ENCODE measurements around the gene LTO1. TPM values are rescaled to one million over a fixed set of nuclear protein-coding genes. Genes with fewer than 3 reads are reported as not detected.

LTO1 gene
- total RNA-seq, 1 donor from 2014 or later, result 15.9 TPM

DNA sequence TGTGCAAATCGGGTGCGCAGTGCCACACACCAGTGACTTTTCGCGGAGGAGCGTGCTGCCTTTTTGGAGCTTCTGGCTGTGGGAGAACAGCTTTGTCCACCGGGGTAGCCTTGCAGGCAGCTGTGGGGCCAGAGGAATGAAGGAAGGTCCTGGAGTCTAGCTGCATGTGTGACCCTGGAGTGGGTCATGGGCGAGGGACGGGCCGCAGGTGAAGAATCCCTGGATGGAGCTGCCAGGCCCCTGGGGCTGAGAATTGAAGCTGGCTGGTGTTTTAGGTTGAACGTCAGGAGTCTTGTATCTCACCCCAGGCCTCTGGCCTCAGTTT, 25.6 kb downstream of the LTO1 start:
- DNase-seq (ENCODE audit: low read depth), result no peak
- no peak overlapping the region for H3K4me3 ChIP-seq (ENCODE audit: low read depth, low read length)
- TF ChIP-seq, protein P1, sequence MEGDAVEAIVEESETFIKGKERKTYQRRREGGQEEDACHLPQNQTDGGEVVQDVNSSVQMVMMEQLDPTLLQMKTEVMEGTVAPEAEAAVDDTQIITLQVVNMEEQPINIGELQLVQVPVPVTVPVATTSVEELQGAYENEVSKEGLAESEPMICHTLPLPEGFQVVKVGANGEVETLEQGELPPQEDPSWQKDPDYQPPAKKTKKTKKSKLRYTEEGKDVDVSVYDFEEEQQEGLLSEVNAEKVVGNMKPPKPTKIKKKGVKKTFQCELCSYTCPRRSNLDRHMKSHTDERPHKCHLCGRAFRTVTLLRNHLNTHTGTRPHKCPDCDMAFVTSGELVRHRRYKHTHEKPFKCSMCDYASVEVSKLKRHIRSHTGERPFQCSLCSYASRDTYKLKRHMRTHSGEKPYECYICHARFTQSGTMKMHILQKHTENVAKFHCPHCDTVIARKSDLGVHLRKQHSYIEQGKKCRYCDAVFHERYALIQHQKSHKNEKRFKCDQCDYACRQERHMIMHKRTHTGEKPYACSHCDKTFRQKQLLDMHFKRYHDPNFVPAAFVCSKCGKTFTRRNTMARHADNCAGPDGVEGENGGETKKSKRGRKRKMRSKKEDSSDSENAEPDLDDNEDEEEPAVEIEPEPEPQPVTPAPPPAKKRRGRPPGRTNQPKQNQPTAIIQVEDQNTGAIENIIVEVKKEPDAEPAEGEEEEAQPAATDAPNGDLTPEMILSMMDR (conservative IDR thresholded peaks at IDR 0.05; ENCODE audit: low read depth, low read length), result no peak

DNA sequence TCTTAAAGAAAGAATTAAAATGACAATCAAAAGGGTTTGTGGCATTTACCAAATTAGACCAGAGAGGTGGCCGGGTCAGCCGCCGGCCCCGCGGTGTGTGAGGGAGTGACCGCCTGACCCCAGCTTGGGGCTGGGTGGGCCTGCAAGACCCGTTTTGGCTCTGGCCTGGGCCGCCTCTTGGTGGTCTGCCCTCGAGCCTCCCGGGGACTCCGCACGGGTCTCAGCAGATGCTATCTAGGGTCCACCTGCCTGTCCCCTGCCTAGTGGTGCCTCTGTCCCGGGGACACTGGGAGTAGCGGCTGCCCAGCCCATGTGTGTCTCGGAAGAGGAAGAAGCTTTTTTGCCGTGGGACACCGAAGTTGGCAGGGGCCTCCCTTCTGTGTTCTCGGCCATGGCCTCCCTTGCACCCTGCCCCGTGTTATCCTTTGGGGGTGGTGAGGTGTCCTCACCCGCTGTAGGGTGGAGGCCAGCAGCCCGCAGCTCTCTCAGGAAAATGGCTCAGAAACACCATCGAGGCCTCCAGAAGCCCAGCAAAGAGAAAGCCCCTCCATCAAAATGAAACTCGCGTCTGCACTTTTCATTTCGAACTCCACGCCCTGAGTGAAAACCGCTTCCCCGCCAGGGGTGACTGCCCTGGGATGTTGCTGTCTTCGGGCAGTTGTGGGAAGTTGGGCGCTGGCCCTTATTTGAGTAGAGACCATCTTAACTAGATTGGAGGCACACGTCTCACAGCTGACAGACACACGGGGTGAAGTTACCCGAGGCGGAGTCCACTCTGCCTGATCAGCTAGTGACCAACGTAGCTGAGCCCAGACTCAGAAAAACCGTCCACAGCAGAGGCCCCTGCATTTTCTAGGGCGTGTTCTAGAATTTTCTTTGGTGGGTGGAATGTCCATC, 26.2 kb downstream of the LTO1 start:
- H3K4me3 ChIP-seq (ENCODE audit: low read depth, low read length), result no peak overlapping the region
- TF ChIP-seq, protein P1 (conservative IDR thresholded peaks at IDR 0.05; ENCODE audit: low read depth, low read length), result no peak
- DNase-seq (ENCODE audit: low read depth), result no peak

DNA sequence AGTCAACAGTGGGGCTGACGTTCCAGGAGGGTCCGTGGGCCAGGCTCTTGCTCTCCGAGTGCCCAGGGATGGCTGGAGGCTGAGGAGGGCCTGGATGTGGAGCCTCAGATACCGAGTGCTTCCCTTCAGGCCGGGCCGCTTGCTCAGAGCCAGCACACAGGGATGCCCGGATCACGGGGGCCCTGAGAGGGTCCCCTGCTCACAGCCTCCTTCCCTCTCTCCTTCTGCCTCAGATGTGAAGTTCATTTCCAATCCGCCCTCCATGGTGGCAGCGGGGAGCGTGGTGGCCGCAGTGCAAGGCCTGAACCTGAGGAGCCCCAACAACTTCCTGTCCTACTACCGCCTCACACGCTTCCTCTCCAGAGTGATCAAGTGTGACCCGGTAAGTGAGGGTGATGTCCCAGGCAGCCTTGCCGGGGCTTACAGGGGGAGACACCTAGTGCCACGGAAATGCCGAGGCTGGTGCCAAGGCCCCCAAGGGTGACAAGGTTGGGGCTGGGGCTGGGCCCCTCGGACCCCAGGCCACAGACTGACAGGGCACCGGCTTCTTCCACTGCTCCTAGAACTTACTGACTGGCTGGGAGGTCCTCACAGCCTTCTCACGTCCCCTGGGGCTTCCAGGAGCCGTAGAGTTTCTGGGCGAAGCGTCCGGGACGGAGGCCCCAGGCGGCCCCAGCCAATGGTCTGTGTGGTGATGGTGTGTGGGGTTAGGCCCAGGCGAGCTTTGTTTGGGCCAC, 27.2 kb downstream of the LTO1 start:
- no peak overlapping the region for H3K4me3 ChIP-seq (ENCODE audit: low read depth, low read length)
- no peak for DNase-seq (ENCODE audit: low read depth)
- TF ChIP-seq, protein P1 (conservative IDR thresholded peaks at IDR 0.05; ENCODE audit: low read depth, low read length), result no peak

DNA sequence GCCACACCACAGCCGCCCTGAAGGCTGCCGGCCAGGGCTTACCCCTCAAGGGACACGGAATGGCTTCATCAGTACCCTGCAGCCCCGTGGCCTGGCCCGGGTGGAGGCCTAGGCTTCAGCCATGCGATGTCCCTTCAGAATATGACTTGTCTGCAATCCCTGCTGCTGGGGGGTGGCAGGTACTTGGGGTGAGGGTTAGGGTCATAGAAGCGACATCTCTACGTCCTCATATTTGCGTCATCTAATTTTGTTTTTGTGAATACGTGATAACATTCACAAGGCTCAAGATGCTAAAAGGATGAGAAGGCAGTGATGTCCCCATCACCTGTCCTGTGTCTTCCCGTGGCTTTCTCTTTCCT, 27.8 kb downstream of the LTO1 start:
- TF ChIP-seq, protein P1 (conservative IDR thresholded peaks at IDR 0.05; ENCODE audit: low read depth, low read length), result no peak
- no peak for DNase-seq (ENCODE audit: low read depth)
- no peak overlapping the region for H3K4me3 ChIP-seq (ENCODE audit: low read depth, low read length)

DNA sequence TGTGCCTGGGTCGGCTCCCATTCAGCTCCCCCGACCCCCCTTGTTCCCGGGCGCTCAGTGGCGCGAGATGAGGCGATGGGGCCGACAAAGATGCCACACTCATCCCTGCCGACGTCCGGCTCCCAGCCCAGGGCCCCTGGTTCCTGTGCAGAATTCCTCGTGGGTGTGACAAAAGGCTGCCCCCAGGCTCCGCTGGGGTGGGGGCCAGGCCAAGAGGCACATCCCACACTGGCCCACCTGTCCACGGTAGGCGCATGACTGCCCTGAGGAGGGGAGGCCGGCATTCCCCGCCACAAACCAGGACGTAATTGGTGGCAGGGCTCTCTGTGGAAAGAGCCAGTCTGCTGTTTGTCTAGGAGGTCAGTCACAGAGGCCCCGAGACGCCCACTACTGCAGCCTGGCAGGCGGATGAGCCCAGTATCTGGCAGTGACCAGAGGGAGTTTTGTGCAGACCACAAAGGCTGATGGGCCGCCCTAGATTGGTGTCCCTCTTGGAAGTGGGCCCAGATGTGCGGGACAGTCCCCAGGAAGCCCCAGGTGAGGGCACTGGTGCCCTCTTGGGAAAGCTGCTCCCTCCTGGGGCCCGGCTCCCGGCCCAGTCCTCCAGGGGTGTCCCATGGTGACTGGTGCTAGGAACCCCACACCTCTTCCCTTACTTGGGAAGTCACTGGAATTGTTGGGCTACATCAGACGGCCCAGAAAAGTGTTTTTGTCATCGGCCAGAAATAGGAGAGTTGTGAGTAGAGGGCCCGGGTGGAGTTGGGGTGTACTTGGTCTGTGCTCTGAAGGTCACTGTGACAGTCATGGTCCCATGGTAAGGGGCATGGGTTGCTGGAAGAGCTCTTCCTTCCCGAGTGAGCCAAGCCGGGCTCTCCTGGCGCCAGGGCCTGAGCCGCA, 28.4 kb downstream of the LTO1 start:
- no peak for DNase-seq (ENCODE audit: low read depth)
- TF ChIP-seq, protein P1 (conservative IDR thresholded peaks at IDR 0.05; ENCODE audit: low read depth, low read length), result no peak
- no peak overlapping the region for H3K4me3 ChIP-seq (ENCODE audit: low read depth, low read length)

DNA sequence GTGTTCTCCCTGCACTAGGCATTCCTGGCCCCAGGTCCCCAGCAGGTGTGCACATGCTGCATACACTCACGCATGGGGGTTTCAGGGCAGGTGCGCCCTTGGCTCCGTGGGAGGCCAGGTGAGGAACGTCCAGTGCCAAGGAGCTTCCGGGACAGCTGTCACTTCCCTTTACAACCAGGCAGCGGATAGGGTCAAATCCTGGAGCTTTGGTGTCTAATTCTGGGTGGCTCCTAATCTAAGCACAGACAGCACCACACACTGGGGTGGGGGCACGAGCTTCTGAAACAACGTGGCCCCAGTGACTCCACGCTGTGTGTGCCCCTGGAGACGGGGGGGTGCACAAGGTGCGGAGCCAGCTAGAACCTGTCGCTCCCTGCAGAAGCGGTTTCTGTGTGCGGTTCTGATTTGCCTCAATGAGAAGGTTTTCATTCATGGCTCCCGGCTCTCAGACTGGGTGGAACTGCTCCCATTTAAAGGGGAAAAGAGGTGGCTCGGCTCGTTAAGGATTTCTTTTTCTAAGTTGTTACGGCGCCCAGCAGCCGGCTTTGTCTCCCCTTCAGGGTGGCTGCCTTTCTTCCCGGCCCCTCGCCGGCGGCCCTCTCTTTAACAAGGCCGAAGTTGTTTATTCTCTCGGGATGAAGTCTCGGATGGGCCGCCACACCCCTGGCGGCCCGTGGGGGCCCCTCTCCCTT, 29.2 kb downstream of the LTO1 start:
- no peak for DNase-seq (ENCODE audit: low read depth)
- H3K4me3 ChIP-seq (ENCODE audit: low read depth, low read length), result no peak overlapping the region
- TF ChIP-seq, protein P1 (conservative IDR thresholded peaks at IDR 0.05; ENCODE audit: low read depth, low read length), result no peak

Data from epithelial cell of proximal tubule (primary cell).